ENCODE measurements around the gene ALPP. TPM values are rescaled to one million over a fixed set of nuclear protein-coding genes. Genes with fewer than 3 reads are reported as not detected.
"Not testable (repeated sequence)": the region's sequence is repeated elsewhere in the genome, so short reads cannot be mapped to it uniquely, and the experiment has no call there.

ALPP gene
- total RNA-seq (2014; rRNA removed; shearing (Covaris generic)) (not detected in 2 replicates), polyA plus RNA-seq (2016; fragmentation: Nextera tagmentation; extraction: Ambion mirVana) (not detected in 2 replicates)

GRCh38 chr2:232378735-232379151 is at the start of gene ALPP:
ALPP (plus strand) TSS chr2:232378751; CDS start chr2:232378803, 52 bp downstream.
- H3K36me3 ChIP-seq (ENCODE audit: low read depth); H3K4me3 ChIP-seq; H4K20me1 ChIP-seq (ENCODE audit: insufficient read depth); H2AFZ ChIP-seq; H3K79me2 ChIP-seq (ENCODE audit: insufficient read depth); H3K9me2 ChIP-seq (ENCODE audit: insufficient read depth); H3K9ac ChIP-seq; in situ Hi-C loops (cut with MboI); DNase-seq; H3K27ac ChIP-seq; H3K4me1 ChIP-seq (ENCODE audit: insufficient read depth); H3K9me3 ChIP-seq (ENCODE audit: low read depth); H3F3A ChIP-seq (ENCODE audit: insufficient read depth); H3K4me2 ChIP-seq (ENCODE audit: unreplicated experiment): not testable (repeated sequence)
- WGBS, 2 experiments (ENCODE audit: low coverage in 1 of 2, low lambda C conversion rate in 2 of 2, missing lambda C conversion rate in 2 of 2), result 57 to 60% methylated on average over 11 to 12 of the region's 12 CpGs
- H3K27me3 ChIP-seq (replicated peaks; ENCODE audit: insufficient read depth), result peaks cover 22% of the 10 kb centered on the region

- TF ChIP-seq EZH2 (IDR thresholded peaks at IDR 0.05; ENCODE audit: insufficient read depth, poor library complexity, severe bottlenecking) (no peak), EZH2phosphoT487 (IDR thresholded peaks at IDR 0.05; ENCODE audit: insufficient read depth, low read depth) (no peak)
- no peak overlapping the region for H3K4me3 ChIP-seq
- H3K4me1 ChIP-seq (ENCODE audit: insufficient read depth), result no peaks in the 10 kb centered on the region
- H3K36me3 ChIP-seq (ENCODE audit: low read depth), result no peaks in the 10 kb centered on the region
- no peaks in the 10 kb centered on the region for H3F3A ChIP-seq (ENCODE audit: insufficient read depth)
- 93 to 94% methylated on average over 5 to 14 of the region's 15 CpGs for WGBS, 2 experiments (ENCODE audit: low coverage in 1 of 2, low lambda C conversion rate in 2 of 2, missing lambda C conversion rate in 2 of 2)
- no peaks in the 10 kb centered on the region for H3K9me3 ChIP-seq (ENCODE audit: low read depth)
- no peaks in the 10 kb centered on the region for H4K20me1 ChIP-seq (ENCODE audit: insufficient read depth)
- no peak overlapping the region for H3K4me2 ChIP-seq (ENCODE audit: unreplicated experiment)
- H3K79me2 ChIP-seq (ENCODE audit: insufficient read depth), result no peaks in the 10 kb centered on the region
- no peaks in the 10 kb centered on the region for H3K27me3 ChIP-seq (replicated peaks; ENCODE audit: insufficient read depth)
- no peak overlapping the region for H3K9ac ChIP-seq
- no peak for DNase-seq
- in situ Hi-C loops (cut with MboI), result loop anchor here (5.0 kb wide), 1 partner anchor 412 kb away; no protein-coding TSS in a partner anchor
- H2AFZ ChIP-seq, result no peak overlapping the region
- H3K27ac ChIP-seq, result no peak overlapping the region
- H3K9me2 ChIP-seq (ENCODE audit: insufficient read depth), result no peaks in the 10 kb centered on the region
Observed at GRCh38 chr2:232329716-232330067, 48.9 kb upstream of the ALPP start.

GRCh38 chr2:232330068-232330999 is 48.2 kb upstream of the ALPP start:
- in situ Hi-C loops (cut with MboI), result no loop called here
- H3K79me2 ChIP-seq (ENCODE audit: insufficient read depth), result no peaks in the 10 kb centered on the region
- no peak overlapping the region for H3K9ac ChIP-seq
- no peaks in the 10 kb centered on the region for H4K20me1 ChIP-seq (ENCODE audit: insufficient read depth)
- H3F3A ChIP-seq (ENCODE audit: insufficient read depth), result no peaks in the 10 kb centered on the region
- no peak overlapping the region for H3K4me2 ChIP-seq (ENCODE audit: unreplicated experiment)
- H3K27ac ChIP-seq, result no peak overlapping the region
- no peak overlapping the region for H3K4me3 ChIP-seq
- H3K27me3 ChIP-seq (replicated peaks; ENCODE audit: insufficient read depth), result no peaks in the 10 kb centered on the region
- no peaks in the 10 kb centered on the region for H3K9me2 ChIP-seq (ENCODE audit: insufficient read depth)
- no peaks in the 10 kb centered on the region for H3K36me3 ChIP-seq (ENCODE audit: low read depth)
- no peaks in the 10 kb centered on the region for H3K4me1 ChIP-seq (ENCODE audit: insufficient read depth)
- no peaks in the 10 kb centered on the region for H3K9me3 ChIP-seq (ENCODE audit: low read depth)
- H2AFZ ChIP-seq, result no peak overlapping the region
- TF ChIP-seq EZH2phosphoT487 (IDR thresholded peaks at IDR 0.05; ENCODE audit: insufficient read depth, low read depth), result no peak
- TF ChIP-seq EZH2 (IDR thresholded peaks at IDR 0.05; ENCODE audit: insufficient read depth, poor library complexity, severe bottlenecking), result no peak
- no peak for DNase-seq
- WGBS, 2 experiments (ENCODE audit: low coverage in 1 of 2, low lambda C conversion rate in 2 of 2, missing lambda C conversion rate in 2 of 2), result 89 to 91% methylated on average over 12 to 15 of the region's 17 CpGs

- in situ Hi-C loops (cut with MboI); H3K27me3 ChIP-seq (replicated peaks; ENCODE audit: insufficient read depth); H3K4me2 ChIP-seq (ENCODE audit: unreplicated experiment); H3K4me3 ChIP-seq; H3K36me3 ChIP-seq (ENCODE audit: low read depth); H3K9me3 ChIP-seq (ENCODE audit: low read depth); H3K27ac ChIP-seq; H3K9ac ChIP-seq; H2AFZ ChIP-seq; H3K9me2 ChIP-seq (ENCODE audit: insufficient read depth); H3F3A ChIP-seq (ENCODE audit: insufficient read depth); H3K79me2 ChIP-seq (ENCODE audit: insufficient read depth); H4K20me1 ChIP-seq (ENCODE audit: insufficient read depth); DNase-seq; H3K4me1 ChIP-seq (ENCODE audit: insufficient read depth): not testable (repeated sequence)
- 93 to 94% methylated on average over 10 to 11 of the region's 11 CpGs for WGBS, 2 experiments (ENCODE audit: low coverage in 1 of 2, low lambda C conversion rate in 2 of 2, missing lambda C conversion rate in 2 of 2)
Observed at GRCh38 chr2:232331061-232331460, 47.5 kb upstream of the ALPP start.

GRCh38 chr2:232331641-232332040 is 46.9 kb upstream of the ALPP start:
- H2AFZ ChIP-seq; H3K36me3 ChIP-seq (ENCODE audit: low read depth); H3K27ac ChIP-seq; H3K79me2 ChIP-seq (ENCODE audit: insufficient read depth); H3K4me3 ChIP-seq; H4K20me1 ChIP-seq (ENCODE audit: insufficient read depth); H3K4me1 ChIP-seq (ENCODE audit: insufficient read depth); H3K9ac ChIP-seq; in situ Hi-C loops (cut with MboI); DNase-seq; H3F3A ChIP-seq (ENCODE audit: insufficient read depth); H3K4me2 ChIP-seq (ENCODE audit: unreplicated experiment); H3K9me2 ChIP-seq (ENCODE audit: insufficient read depth); H3K27me3 ChIP-seq (replicated peaks; ENCODE audit: insufficient read depth); H3K9me3 ChIP-seq (ENCODE audit: low read depth): not testable (repeated sequence)
- 92 to 97% methylated on average over 5 to 10 of the region's 11 CpGs for WGBS, 2 experiments (ENCODE audit: low coverage in 1 of 2, low lambda C conversion rate in 2 of 2, missing lambda C conversion rate in 2 of 2)

- H3K9me2 ChIP-seq (ENCODE audit: insufficient read depth); DNase-seq; H3F3A ChIP-seq (ENCODE audit: insufficient read depth); H3K4me3 ChIP-seq; in situ Hi-C loops (cut with MboI); H3K4me1 ChIP-seq (ENCODE audit: insufficient read depth); H3K4me2 ChIP-seq (ENCODE audit: unreplicated experiment); H3K79me2 ChIP-seq (ENCODE audit: insufficient read depth); H4K20me1 ChIP-seq (ENCODE audit: insufficient read depth); H3K27me3 ChIP-seq (replicated peaks; ENCODE audit: insufficient read depth); H3K36me3 ChIP-seq (ENCODE audit: low read depth); H3K9ac ChIP-seq; H3K27ac ChIP-seq; H2AFZ ChIP-seq; H3K9me3 ChIP-seq (ENCODE audit: low read depth): not testable (repeated sequence)
- WGBS, 2 experiments (ENCODE audit: low coverage in 1 of 2, low lambda C conversion rate in 2 of 2, missing lambda C conversion rate in 2 of 2), result 84 to 85% methylated on average over 21 to 22 of the region's 26 CpGs
Observed at GRCh38 chr2:232332244-232332939, 46.2 kb upstream of the ALPP start.

Measured in GM23248 (cell line).